Activated T-helper 1 cell treated with Interleukin-2 at 50 U/mL for 16 hours (primary cell): ENCODE results near the gene KAT7.
"Not testable (repeated sequence)": the region's sequence is repeated elsewhere in the genome, so short reads cannot be mapped to it uniquely, and the experiment has no call there.

Source experiments
- DNase-seq: peaks from one replicate; pipeline ENCODE4 v3.0.0-alpha.2; 2020; ENCODE audit warnings: low read depth

KAT7 gene

GRCh38 chr17:49788478-49789242 is at the start of gene KAT7:
TSS of gene KAT7 (plus strand) at chr17:49788681. CDS start at chr17:49788835, 154 bp downstream.
- DNase-seq: peak; percentile 98

- DNase-seq: peak; percentile 93
These were observed 48.7 kb upstream of the KAT7 start for GRCh38 chr17:49739641-49740271.

DNA sequence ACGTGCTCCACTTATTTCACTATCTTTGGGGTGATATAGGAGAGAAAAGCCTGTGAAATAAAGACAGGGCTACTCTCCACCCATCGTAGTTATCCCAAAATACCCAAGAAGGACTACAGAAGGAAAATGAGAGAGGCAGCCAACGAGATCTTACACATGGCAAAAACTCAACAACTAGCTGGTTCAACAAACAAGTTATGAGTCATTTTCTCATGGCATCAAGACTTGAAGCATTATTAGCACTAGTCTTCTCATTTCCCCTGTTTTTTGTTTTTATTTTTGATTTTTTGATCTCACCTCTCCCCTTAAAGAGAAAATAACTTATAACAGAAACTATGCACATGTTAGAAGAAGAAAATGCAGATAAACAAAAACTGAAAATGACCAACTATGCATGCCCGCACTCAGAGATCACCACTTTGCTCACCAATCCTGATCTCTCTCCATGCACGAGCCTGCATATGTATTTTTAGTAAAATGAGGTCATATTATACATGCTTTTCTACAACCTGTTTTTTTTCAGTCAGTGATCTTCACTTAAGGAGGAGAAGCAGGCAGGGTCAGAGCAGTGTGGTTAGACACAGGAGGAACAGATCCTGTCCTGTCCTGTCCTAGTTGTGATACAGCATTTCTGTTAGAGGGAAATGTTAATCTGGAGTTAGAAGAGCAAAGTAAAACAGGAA is 47.3 kb upstream of the KAT7 start:
- DNase-seq: no peak

GRCh38 chr17:49741692-49742076 is 46.8 kb upstream of the KAT7 start:
- no peak for DNase-seq

GRCh38 chr17:49742166-49742638 is 46.3 kb upstream of the KAT7 start:
- DNase-seq: no peak

DNA sequence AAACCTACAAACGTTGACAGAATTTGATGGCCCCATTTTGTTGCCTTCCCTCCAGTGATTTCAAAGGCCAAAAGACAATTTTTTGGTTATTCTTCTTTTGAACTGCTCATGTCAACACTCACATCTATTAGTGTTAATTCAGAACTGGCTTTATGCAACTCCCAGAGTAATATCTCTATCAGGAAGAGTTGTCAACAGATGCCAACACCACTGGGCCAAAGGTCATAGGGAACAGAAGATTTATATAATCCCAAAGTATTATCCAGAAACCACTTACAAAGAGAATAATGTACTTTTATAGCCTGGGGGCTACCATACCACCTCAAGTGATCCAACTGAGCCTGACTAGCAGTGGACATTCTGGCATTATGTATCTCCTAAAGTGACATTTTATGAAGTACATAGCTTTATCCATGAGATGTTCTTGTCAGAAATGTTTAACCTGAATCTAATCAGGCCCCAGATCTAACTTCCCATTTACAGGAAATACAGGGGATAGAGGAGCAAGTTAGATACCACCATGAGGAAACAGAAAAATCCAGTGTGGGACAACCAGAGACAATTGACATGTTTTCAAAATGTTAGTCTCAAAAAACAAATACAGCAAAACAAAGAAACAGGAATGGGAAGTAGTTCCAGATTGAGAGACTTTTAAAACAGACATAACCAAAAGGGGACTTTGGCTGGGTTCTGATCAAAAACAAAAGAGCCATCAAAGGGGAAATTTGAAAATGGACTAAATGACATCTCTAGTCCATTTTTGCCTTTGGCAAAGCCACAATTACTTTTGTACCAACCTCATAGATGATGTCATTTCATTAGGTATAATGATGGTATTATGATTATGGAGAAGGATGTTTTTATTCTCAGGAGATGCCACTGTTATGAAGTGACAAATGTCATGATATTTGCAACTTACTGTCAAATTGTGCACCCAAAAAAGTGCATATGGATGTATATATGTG is 43.0 kb upstream of the KAT7 start:
- no peak for DNase-seq

- DNase-seq: no peak
These were observed 41.5 kb upstream of the KAT7 start for GRCh38 chr17:49746791-49747490.

DNA sequence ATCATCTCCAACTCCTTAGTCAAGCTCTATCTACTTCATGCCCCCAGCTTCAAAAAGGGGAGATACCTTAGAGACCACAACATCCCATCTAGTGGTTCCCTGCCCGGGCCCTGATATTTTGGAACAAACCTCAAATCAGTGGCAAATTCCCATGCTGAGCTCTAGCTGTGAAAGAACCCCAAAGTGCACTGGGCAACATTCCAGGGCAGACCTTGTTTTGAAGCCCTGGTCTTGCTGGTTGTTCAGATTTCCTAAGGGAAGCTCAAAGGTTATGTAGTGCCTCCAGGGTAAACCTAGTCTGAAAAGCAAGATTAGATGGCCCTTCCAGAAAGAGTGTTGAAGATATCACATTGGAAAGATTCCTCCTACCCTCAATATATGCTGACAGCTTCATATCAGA is 40.8 kb upstream of the KAT7 start:
- DNase-seq: no peak

- no peak for DNase-seq
These were observed 40.3 kb upstream of the KAT7 start for GRCh38 chr17:49748223-49748622.

DNA sequence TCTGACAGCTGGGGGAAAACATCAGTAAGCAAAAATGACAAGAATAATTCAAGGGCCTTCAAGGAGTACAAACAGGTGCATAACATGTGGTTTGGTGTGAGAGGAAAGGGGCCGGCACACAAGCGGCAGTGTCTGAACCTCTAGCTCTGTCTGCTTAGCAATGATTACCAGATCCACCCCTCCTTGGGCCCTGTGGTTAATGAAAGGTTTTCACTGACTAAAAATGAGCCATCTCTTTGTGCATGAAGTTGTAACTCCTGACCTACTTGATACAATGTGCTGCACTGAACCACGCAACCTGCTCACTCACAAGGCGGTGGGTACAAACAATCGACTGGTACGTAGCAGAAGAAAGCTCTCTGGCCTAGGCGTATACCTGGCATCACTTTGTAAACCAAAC is 39.7 kb upstream of the KAT7 start:
- peak; percentile 36 for DNase-seq

DNA sequence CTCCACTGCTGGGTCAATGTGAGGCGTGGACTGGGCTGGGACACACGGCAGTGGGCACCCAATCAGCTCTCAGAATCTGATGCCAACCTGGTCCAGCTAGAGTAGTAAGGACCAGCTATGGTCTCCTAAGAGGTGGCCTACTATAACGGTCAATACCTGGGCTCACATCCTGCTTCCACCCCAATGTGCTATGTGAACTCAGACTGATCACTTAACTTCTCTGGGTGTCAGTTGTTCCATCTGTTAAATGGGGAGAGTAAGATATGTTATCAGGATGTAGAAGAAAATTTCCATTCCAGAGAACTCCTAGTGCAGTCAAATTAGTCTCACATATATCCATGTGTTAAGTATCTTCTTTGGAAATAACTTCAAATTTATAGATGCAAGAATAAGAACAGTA is 38.8 kb upstream of the KAT7 start:
- no peak for DNase-seq

- DNase-seq: no peak
These were observed 36.0 kb upstream of the KAT7 start for GRCh38 chr17:49752508-49752907.

DNA sequence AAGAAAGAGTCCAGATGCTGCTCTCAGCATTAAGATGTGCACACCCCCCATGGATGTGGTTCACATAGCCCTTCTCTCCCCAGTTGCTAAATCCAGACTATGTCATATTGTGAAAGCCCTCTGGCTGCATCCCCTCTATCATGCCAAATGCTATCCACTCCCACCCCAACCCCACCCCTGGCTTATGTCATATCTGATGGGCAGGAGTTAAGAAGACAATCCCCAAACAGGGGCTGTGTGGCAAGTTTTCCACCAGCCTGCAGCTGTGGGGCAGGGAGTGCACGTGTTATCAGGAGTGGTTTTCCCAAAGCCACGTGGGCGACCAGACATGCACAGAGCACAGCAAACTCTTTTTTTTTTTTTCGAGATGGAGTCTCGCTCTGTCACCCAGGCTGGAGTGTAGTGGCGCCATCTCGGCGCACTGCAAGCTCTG is 34.5 kb upstream of the KAT7 start:
- no peak for DNase-seq

- DNase-seq: no peak
These were observed 32.7 kb upstream of the KAT7 start for GRCh38 chr17:49755663-49756283.

DNA sequence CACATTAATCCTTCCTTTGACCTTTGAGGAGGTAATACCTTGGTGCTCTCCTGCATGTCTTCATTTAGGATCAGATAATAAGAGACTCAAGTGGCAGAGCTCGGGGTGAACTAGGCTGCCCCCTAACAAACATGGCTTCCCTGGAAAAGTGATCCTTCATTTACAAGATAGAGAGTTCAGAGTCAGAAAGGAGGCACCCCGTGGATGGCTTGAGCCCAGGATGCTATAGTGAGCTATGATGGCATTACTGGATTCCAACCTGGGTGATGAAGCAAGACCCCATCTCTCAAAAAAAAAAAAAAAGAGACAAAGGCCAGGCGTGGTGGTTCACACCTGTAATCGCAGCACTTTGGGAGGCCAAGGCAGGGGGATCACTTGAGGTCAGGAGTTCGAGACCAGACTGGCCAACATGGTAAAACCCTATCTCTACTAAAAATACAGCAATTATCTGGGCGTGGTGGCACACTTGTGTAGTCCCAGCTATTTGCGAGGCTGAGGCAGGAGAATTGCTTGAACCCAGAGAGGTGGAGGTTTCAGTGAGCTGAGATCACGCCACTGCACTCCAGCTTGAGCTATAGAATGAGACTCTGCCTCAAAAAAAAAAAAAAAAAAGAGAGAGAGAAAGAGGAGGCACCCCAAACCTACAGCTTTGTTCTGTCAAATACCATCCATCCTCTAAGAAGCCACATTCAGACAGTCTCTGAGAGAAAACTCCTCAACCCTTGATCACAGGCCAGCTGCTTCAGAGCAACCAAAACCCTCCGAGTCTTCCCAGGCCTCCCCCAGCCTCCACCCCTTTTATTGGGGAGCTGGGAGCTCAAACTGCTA is 31.9 kb upstream of the KAT7 start:
- no peak for DNase-seq

DNA sequence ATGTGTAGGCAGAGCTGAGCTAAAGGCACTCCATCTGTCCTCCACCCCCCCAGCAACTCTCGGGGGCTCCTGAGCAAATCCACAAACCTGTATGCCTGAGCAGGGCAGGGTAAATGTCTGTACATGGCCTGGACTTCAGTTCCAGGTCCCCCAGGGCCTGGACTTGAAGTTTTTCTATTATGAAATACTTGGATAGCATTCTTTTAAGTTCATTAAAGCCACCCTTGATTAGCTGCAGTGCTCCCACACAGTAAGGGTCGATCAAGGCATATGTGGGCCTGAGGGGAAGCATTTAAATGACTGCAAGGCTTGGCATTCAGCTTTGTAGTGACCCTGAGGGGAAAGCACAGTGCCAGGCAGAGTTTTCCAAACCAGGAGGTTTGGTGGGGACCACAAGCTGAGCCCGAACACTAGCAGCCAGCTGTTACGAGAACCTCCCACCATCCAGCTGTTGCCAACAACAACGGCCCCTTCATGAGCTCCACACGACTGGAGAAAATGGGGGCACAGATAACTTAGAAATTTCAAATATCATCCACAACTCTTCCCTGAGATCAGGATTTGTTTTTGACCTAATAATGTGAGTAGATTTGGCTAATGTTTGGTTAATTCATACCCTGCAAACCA is 31.2 kb upstream of the KAT7 start:
- DNase-seq: no peak

GRCh38 chr17:49758464-49759010 is 29.9 kb upstream of the KAT7 start:
- DNase-seq: not testable (repeated sequence)

- DNase-seq: no peak
These were observed 29.3 kb upstream of the KAT7 start for GRCh38 chr17:49759203-49759602.

GRCh38 chr17:49760296-49760695 is 28.2 kb upstream of the KAT7 start:
- no peak for DNase-seq
